Measurements from ENCODE around the gene PBRM1.

DNA sequence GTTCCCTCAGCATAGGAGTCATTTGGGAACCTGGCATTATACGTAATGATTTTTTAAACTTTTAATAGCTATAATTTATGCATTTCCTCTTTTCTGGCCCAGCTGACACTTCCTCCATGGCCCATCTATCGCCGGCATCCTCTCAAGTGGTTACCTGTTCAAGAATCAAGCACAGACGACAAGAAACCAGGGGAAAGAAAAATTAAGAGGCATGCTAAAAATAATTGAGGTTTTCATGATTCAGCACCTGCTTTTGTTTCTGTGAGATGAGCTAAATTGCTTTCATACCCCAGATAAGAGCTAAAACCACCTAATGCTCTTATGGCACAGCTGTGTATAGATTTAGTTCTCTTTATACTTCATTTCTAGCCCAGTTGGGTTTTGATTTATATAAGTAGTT, 21.9 kb upstream of the PBRM1 start:
- TF ChIP-seq, protein P1, sequence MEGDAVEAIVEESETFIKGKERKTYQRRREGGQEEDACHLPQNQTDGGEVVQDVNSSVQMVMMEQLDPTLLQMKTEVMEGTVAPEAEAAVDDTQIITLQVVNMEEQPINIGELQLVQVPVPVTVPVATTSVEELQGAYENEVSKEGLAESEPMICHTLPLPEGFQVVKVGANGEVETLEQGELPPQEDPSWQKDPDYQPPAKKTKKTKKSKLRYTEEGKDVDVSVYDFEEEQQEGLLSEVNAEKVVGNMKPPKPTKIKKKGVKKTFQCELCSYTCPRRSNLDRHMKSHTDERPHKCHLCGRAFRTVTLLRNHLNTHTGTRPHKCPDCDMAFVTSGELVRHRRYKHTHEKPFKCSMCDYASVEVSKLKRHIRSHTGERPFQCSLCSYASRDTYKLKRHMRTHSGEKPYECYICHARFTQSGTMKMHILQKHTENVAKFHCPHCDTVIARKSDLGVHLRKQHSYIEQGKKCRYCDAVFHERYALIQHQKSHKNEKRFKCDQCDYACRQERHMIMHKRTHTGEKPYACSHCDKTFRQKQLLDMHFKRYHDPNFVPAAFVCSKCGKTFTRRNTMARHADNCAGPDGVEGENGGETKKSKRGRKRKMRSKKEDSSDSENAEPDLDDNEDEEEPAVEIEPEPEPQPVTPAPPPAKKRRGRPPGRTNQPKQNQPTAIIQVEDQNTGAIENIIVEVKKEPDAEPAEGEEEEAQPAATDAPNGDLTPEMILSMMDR (IDR thresholded peaks at IDR 0.05), result no peak
- TF ChIP-seq POLR2A (IDR thresholded peaks at IDR 0.05), result no peak

Data from stomach (tissue), 4 donors.